Measurements from ENCODE around the gene ZNF865. TPM values are rescaled to one million over a fixed set of nuclear protein-coding genes. Genes with fewer than 3 reads are reported as not detected.
A peak's percentile ranks its signal among the peaks of the same experiment; 100 is the strongest.

Gene ZNF865
- total and polyA plus RNA-seq, 2 donors = 2.1 to 13.7 TPM

GRCh38 chr19:55594996-55595545 lies 10.4 kb upstream of the ZNF865 start:
- no peaks in the 10 kb centered on the region for H3K4me1 ChIP-seq (ENCODE audit: insufficient read depth)
- H3K27ac ChIP-seq (ENCODE audit: low read depth) = no peak overlapping the region
- no peaks in the 10 kb centered on the region for H3K36me3 ChIP-seq (ENCODE audit: insufficient read depth)
- DNase-seq (ENCODE audit: extremely low spot score) = no peak
- H3K4me3 ChIP-seq (ENCODE audit: low read depth, low read length) = no peak overlapping the region
- 91% methylated on average over 4 of the region's 4 CpGs for WGBS

- no peak overlapping the region for H3K27ac ChIP-seq (ENCODE audit: low read depth)
- 95% methylated on average over 3 of the region's 3 CpGs for WGBS
- no peak for DNase-seq (ENCODE audit: extremely low spot score)
- no peaks in the 10 kb centered on the region for H3K4me1 ChIP-seq (ENCODE audit: insufficient read depth)
- no peaks in the 10 kb centered on the region for H3K36me3 ChIP-seq (ENCODE audit: insufficient read depth)
- H3K4me3 ChIP-seq (ENCODE audit: low read depth, low read length) = no peak overlapping the region
Observed at GRCh38 chr19:55596304-55596703, 9.1 kb upstream of the ZNF865 start.

GRCh38 chr19:55597501-55597921 lies 7.9 kb upstream of the ZNF865 start:
- H3K4me3 ChIP-seq (ENCODE audit: low read depth, low read length) = no peak overlapping the region
- 97% methylated on average over 30 of the region's 30 CpGs for WGBS
- H3K4me1 ChIP-seq (ENCODE audit: insufficient read depth) = no peaks in the 10 kb centered on the region
- H3K27ac ChIP-seq (ENCODE audit: low read depth) = no peak overlapping the region
- H3K36me3 ChIP-seq (ENCODE audit: insufficient read depth) = no peaks in the 10 kb centered on the region
- DNase-seq (ENCODE audit: extremely low spot score) = no peak

- no peaks in the 10 kb centered on the region for H3K4me1 ChIP-seq (ENCODE audit: insufficient read depth)
- H3K27ac ChIP-seq (ENCODE audit: low read depth) = no peak overlapping the region
- H3K36me3 ChIP-seq (ENCODE audit: insufficient read depth) = no peaks in the 10 kb centered on the region
- WGBS = 85% methylated on average over 9 of the region's 9 CpGs
- DNase-seq (ENCODE audit: extremely low spot score) = no peak
- H3K4me3 ChIP-seq (ENCODE audit: low read depth, low read length) = no peak overlapping the region
Observed at GRCh38 chr19:55598034-55598433, 7.4 kb upstream of the ZNF865 start.

GRCh38 chr19:55598719-55599467 lies 6.6 kb upstream of the ZNF865 start:
- peak; percentile 80 for DNase-seq (ENCODE audit: extremely low spot score)
- Histone ChIP-seq H3K36me3 (ENCODE audit: insufficient read depth) (no peaks in the 10 kb centered on the region), H3K27ac (ENCODE audit: low read depth) (peak overlapping the region; percentile 95), H3K4me1 (ENCODE audit: insufficient read depth) (no peaks in the 10 kb centered on the region), H3K4me3 (ENCODE audit: low read depth, low read length) (peak overlapping the region; percentile 67)
- 7% methylated on average over 26 of the region's 26 CpGs for WGBS

- WGBS = under 1% methylated on average over 23 of the region's 23 CpGs
- Histone ChIP-seq H3K4me3 (ENCODE audit: low read depth, low read length) (peak within 1 kb of the TSS; percentile 67), H3K27ac (ENCODE audit: low read depth) (peak within 1 kb of the TSS; percentile 95), H3K4me1 (ENCODE audit: insufficient read depth) (no peaks in the 10 kb centered on the region), H3K36me3 (ENCODE audit: insufficient read depth) (no peaks in the 10 kb centered on the region)
- DNase-seq (ENCODE audit: extremely low spot score) = peak; percentile 99
Observed at GRCh38 chr19:55599468-55599841, 6.0 kb upstream of the ZNF865 start, which contains the start of gene FIZ1. Gene FIZ1 (minus strand): TSS chr19:55599517. CDS start chr19:55597865, 1,652 bp downstream.

GRCh38 chr19:55599842-55600661 lies 5.4 kb upstream of the ZNF865 start, which contains the start of gene ZNF524:
Gene ZNF524 (plus strand): TSS chr19:55600288. CDS start chr19:55602113, 1,825 bp downstream.
- H3K27ac ChIP-seq (ENCODE audit: low read depth) = peak within 1 kb of the TSS; percentile 95
- H3K4me1 ChIP-seq (ENCODE audit: insufficient read depth) = no peaks in the 10 kb centered on the region
- H3K4me3 ChIP-seq (ENCODE audit: low read depth, low read length) = peak within 1 kb of the TSS; percentile 67
- under 1% methylated on average over 97 of the region's 97 CpGs for whole genome bisulfite sequencing
- H3K36me3 ChIP-seq (ENCODE audit: insufficient read depth) = no peaks in the 10 kb centered on the region
- DNase-seq (ENCODE audit: extremely low spot score) = peak; percentile 89

- Histone ChIP-seq H3K4me3 (ENCODE audit: low read depth, low read length) (peak overlapping the region; percentile 67), H3K27ac (ENCODE audit: low read depth) (peak overlapping the region; percentile 65), H3K36me3 (ENCODE audit: insufficient read depth) (no peaks in the 10 kb centered on the region), H3K4me1 (ENCODE audit: insufficient read depth) (no peaks in the 10 kb centered on the region)
- no peak for DNase-seq (ENCODE audit: extremely low spot score)
- WGBS = 6% methylated on average over 15 of the region's 15 CpGs
Observed at GRCh38 chr19:55600662-55601028, 4.8 kb upstream of the ZNF865 start.

- H3K4me1 ChIP-seq (ENCODE audit: insufficient read depth) = no peaks in the 10 kb centered on the region
- no peak for DNase-seq (ENCODE audit: extremely low spot score)
- WGBS = 72% methylated on average over 4 of the region's 4 CpGs
Observed at GRCh38 chr19:55601084-55601483, 4.4 kb upstream of the ZNF865 start.

GRCh38 chr19:55602104-55603001 lies 3.1 kb upstream of the ZNF865 start:
- WGBS = 90% methylated on average over 60 of the region's 60 CpGs
- H3K36me3 ChIP-seq (ENCODE audit: insufficient read depth) = no peaks in the 10 kb centered on the region

More at GRCh38 chr19:55601084-55601483, 4.4 kb upstream of the ZNF865 start:
- H3K27ac ChIP-seq (ENCODE audit: low read depth) = peak overlapping the region; percentile 65
- H3K4me3 ChIP-seq (ENCODE audit: low read depth, low read length) = peak overlapping the region; percentile 67
- no peaks in the 10 kb centered on the region for H3K36me3 ChIP-seq (ENCODE audit: insufficient read depth)

GRCh38 chr19:55603115-55603514 lies 2.3 kb upstream of the ZNF865 start:
- no peaks in the 10 kb centered on the region for H3K4me1 ChIP-seq (ENCODE audit: insufficient read depth)
- no peak for DNase-seq (ENCODE audit: extremely low spot score)
- H3K4me3 ChIP-seq (ENCODE audit: low read depth, low read length) = no peak overlapping the region
- 90% methylated on average over 21 of the region's 21 CpGs for WGBS
- H3K27ac ChIP-seq (ENCODE audit: low read depth) = no peak overlapping the region
- no peaks in the 10 kb centered on the region for H3K36me3 ChIP-seq (ENCODE audit: insufficient read depth)

More at GRCh38 chr19:55602104-55603001, 3.1 kb upstream of the ZNF865 start:
- DNase-seq (ENCODE audit: extremely low spot score) = no peak
- no peak overlapping the region for H3K27ac ChIP-seq (ENCODE audit: low read depth)
- no peaks in the 10 kb centered on the region for H3K4me1 ChIP-seq (ENCODE audit: insufficient read depth)
- no peak overlapping the region for H3K4me3 ChIP-seq (ENCODE audit: low read depth, low read length)

- Histone ChIP-seq H3K27ac (ENCODE audit: low read depth) (no peak overlapping the region), H3K4me3 (ENCODE audit: low read depth, low read length) (no peak overlapping the region), H3K36me3 (ENCODE audit: insufficient read depth) (no peaks in the 10 kb centered on the region), H3K4me1 (ENCODE audit: insufficient read depth) (no peaks in the 10 kb centered on the region)
- WGBS = 73% methylated on average over 22 of the region's 22 CpGs
- no peak for DNase-seq (ENCODE audit: extremely low spot score)
Observed at GRCh38 chr19:55603581-55604292, 1.7 kb upstream of the ZNF865 start.

All from urinary bladder (tissue), 4 donors.